ENCODE measurements around the gene LGALS16.
"Not testable (repeated sequence)": the region's sequence is repeated elsewhere in the genome, so short reads cannot be mapped to it uniquely, and the experiment has no call there.

The LGALS16 gene

DNA sequence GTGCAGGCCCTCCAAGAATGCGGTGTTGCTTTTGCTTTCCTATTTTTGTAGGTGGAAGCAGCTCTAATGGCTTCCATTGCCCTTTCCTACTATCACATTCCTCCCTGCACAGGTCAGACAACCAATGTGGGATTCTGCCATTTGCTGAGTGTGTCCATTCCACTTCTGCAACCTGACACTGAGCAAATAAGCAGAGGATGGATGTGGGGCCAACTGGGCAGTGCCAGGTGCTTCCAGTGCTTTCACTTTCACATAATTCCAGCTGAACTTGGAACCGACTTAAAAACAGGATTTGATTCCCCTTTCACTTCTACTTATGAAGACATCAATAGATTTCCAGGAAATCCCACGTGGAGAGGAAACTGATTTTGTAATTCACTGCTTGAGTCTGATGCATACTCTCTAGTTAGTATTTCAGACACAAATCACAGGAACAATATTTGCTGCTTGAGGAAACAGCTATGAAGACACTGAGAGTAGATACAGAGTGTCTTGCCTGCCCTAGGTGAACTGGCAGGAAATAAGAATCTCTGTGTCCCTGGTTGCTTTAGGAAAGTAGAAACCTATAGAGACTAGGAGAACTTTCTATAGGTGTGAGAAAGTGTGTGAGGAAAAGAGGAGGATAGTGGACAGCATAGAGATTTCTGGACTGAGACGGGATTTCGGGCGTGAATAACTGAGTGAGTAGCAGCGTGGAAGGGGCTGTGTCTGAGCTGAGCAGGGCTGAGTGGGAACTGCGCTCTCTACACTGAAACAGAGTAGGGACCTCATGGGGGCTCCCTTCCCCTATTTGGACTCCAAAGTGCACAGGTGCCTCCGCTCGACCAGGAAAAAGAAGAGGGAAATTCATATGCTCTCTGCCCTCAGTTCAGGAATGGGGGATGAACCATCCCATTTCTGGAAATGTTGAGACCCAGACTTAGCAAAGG lies 22.5 kb downstream of the LGALS16 start:
- Histone ChIP-seq H3K9me3 (ENCODE audit: insufficient read depth, low read depth, low read length) (no peaks in the 10 kb centered on the region), H3K9ac (ENCODE audit: low read depth, low read length) (no peak overlapping the region), H3K27ac (ENCODE audit: low read depth, low read length) (no peak overlapping the region), H3K27me3 (ENCODE audit: insufficient read depth, low read length) (no peaks in the 10 kb centered on the region), H3K4me3 (ENCODE audit: low read length) (no peak overlapping the region), H3K4me1 (ENCODE audit: insufficient read depth, low read length) (no peaks in the 10 kb centered on the region), H3K36me3 (ENCODE audit: insufficient read depth, low read length) (no peaks in the 10 kb centered on the region)
- 74% methylated on average over 10 of the region's 10 CpGs for WGBS

DNA sequence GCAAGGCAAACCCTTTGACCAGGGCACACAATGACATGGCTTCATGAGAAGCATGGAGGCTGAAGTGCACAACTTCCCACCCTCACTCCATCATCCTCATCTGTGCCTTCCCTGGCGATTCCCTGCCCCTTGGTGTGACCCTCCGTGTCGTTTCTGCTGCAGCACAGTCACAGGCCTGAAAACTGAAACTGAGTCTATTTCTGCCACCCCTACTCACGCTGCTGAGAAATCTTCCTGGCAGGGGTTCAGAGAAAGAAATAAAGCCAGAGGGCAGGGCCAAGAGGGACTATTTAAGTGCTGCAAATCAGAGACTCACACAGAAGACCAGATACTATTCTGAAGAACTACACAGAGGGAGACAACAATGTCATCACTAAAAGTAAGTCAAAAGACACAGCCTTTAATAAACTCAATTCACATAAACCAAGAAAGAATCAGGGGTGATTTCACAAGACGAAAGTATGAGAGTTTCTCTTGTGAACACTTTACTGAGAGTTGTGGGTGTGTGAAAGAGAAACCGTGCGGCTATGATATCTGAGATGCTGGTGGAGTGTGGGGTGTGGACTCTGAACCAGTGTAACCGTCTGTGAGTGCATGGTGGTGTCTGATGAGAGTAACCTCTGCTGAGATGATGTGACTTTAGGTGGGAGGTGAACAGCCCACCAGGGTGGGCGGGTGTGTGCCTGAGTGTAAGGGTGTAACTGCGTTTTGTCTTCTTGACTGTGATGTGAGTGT lies 23.5 kb downstream of the LGALS16 start:
- Histone ChIP-seq H3K36me3 (ENCODE audit: insufficient read depth, low read length) (no peaks in the 10 kb centered on the region), H3K9ac (ENCODE audit: low read depth, low read length) (no peak overlapping the region), H3K4me1 (ENCODE audit: insufficient read depth, low read length) (no peaks in the 10 kb centered on the region), H3K27me3 (ENCODE audit: insufficient read depth, low read length) (no peaks in the 10 kb centered on the region), H3K4me3 (ENCODE audit: low read length) (no peak overlapping the region), H3K9me3 (ENCODE audit: insufficient read depth, low read depth, low read length) (no peaks in the 10 kb centered on the region), H3K27ac (ENCODE audit: low read depth, low read length) (no peak overlapping the region)
- 78% methylated on average over 10 of the region's 10 CpGs for WGBS

DNA sequence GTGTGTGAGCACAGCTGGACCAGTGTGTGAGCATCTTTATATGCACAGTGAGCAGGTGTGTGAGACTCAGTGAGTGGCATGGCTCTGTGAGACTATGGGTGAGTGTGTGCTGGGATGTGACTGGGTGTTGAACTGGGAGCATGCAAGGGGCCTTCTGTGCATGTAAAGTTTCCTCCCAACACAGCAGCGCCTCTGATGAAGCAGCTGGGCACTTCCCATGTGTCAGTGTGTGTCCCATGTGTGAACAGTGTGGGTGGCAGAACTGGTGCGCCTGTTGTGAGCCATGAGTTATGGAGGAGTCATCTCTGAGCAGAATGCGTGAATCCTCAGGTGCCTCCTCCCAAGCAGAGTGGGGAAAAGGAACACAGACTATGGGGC lies 24.1 kb downstream of the LGALS16 start:
- H3K27me3 ChIP-seq (ENCODE audit: insufficient read depth, low read length), result no peaks in the 10 kb centered on the region
- no peaks in the 10 kb centered on the region for H3K4me1 ChIP-seq (ENCODE audit: insufficient read depth, low read length)
- H3K9me3 ChIP-seq (ENCODE audit: insufficient read depth, low read depth, low read length), result no peaks in the 10 kb centered on the region
- H3K27ac ChIP-seq (ENCODE audit: low read depth, low read length), result no peak overlapping the region
- 93% methylated on average over 3 of the region's 3 CpGs for WGBS
- no peak overlapping the region for H3K4me3 ChIP-seq (ENCODE audit: low read length)
- no peaks in the 10 kb centered on the region for H3K36me3 ChIP-seq (ENCODE audit: insufficient read depth, low read length)
- no peak overlapping the region for H3K9ac ChIP-seq (ENCODE audit: low read depth, low read length)

DNA sequence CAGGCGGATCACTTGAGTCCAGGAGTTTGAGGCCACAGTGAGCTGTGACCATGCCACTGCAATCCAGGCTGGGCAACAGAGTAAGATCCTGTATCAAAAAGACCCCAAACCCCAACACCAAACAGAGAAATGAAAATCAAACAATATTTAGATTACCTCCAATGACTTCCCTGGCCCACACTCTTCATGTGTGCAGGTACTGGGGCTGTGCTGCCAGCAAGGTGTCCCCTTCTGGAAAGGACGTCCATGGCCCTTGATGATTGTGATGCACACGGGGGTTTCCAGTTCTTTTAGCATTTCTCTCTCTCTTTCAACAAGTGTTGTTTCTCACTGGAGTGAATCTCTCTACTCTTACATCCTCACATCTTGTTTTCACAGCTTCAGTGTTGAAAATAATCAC lies 24.9 kb downstream of the LGALS16 start:
- no peaks in the 10 kb centered on the region for H3K27me3 ChIP-seq (ENCODE audit: insufficient read depth, low read length)
- H3K36me3 ChIP-seq (ENCODE audit: insufficient read depth, low read length), result no peaks in the 10 kb centered on the region
- H3K9ac ChIP-seq (ENCODE audit: low read depth, low read length), result no peak overlapping the region
- no peak overlapping the region for H3K4me3 ChIP-seq (ENCODE audit: low read length)
- 80% methylated on average over 3 of the region's 3 CpGs for WGBS
- no peak overlapping the region for H3K27ac ChIP-seq (ENCODE audit: low read depth, low read length)
- H3K4me1 ChIP-seq (ENCODE audit: insufficient read depth, low read length), result no peaks in the 10 kb centered on the region
- H3K9me3 ChIP-seq (ENCODE audit: insufficient read depth, low read depth, low read length), result no peaks in the 10 kb centered on the region

DNA sequence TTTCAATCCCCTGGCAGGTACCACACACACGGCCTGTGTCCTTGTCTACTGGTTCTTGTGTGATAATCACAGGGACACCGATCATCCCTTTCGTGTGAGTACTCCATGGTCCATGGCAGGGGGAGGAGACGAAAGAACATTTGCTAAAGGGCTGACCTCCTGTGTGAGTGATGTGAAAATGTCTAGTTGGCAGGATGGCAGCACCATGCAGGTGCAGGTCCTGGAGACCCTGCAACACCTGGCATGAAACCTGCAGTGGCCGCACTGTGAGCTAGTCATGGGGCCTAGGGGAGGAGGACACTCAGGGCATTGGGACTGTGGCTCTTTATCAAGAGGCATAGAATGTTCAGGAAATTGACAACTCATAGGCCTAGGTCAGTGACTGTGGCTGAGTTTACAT lies 25.7 kb downstream of the LGALS16 start:
- Histone ChIP-seq H3K9me3 (ENCODE audit: insufficient read depth, low read depth, low read length) (no peaks in the 10 kb centered on the region), H3K36me3 (ENCODE audit: insufficient read depth, low read length) (no peaks in the 10 kb centered on the region), H3K9ac (ENCODE audit: low read depth, low read length) (no peak overlapping the region), H3K4me3 (ENCODE audit: low read length) (no peak overlapping the region), H3K4me1 (ENCODE audit: insufficient read depth, low read length) (no peaks in the 10 kb centered on the region), H3K27me3 (ENCODE audit: insufficient read depth, low read length) (no peaks in the 10 kb centered on the region), H3K27ac (ENCODE audit: low read depth, low read length) (no peak overlapping the region)
- 94% methylated on average over 5 of the region's 5 CpGs for WGBS

DNA sequence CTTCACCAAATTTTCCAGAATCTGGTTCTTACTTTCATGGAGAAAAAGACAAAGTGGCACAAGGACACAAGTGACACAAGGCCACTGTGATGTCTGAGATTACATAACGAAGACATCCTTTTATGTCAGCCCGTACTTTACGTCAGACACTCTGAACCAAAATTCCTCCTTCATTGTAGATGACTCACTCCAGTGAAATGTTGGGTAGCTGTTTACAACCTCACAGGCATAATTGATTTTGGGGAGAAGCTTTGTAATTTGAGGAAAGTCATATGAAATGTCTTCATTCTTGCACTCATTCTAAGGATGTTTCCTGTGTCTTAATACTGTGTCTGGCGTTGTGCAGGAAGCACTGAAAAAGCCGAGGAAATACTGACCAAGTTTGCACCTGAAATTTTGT lies 28.6 kb downstream of the LGALS16 start:
- Histone ChIP-seq H3K4me1 (ENCODE audit: insufficient read depth, low read length) (no peaks in the 10 kb centered on the region), H3K9ac (ENCODE audit: low read depth, low read length) (no peak overlapping the region), H3K9me3 (ENCODE audit: insufficient read depth, low read depth, low read length) (no peaks in the 10 kb centered on the region), H3K36me3 (ENCODE audit: insufficient read depth, low read length) (no peaks in the 10 kb centered on the region), H3K27ac (ENCODE audit: low read depth, low read length) (no peak overlapping the region), H3K4me3 (ENCODE audit: low read length) (no peak overlapping the region), H3K27me3 (ENCODE audit: insufficient read depth, low read length) (no peaks in the 10 kb centered on the region)
- 90% methylated on average over 5 of the region's 5 CpGs for WGBS

DNA sequence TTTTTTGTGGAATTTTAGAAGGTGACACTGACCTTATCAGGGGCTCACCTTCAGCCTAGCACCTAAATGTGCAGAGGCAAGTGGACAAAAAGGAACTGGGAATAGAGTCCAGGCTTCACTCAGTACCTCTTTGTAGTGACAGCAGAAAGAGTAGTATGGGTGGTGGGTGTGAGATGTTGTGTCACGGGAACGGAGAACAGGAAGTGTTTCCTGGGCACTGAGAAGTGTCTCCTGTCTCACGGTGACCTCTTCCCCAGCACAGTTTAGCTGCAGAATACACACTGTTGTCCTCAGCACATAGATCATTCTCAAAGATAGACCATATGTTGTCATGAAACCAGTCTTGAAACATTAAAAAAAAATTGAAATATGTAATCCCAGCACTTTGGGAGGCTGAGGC lies 31.0 kb downstream of the LGALS16 start:
- H3K4me1 ChIP-seq (ENCODE audit: insufficient read depth, low read length), result no peaks in the 10 kb centered on the region
- H3K4me3 ChIP-seq (ENCODE audit: low read length), result no peak overlapping the region
- H3K27me3 ChIP-seq (ENCODE audit: insufficient read depth, low read length), result no peaks in the 10 kb centered on the region
- H3K27ac ChIP-seq (ENCODE audit: low read depth, low read length), result no peak overlapping the region
- no peak overlapping the region for H3K9ac ChIP-seq (ENCODE audit: low read depth, low read length)
- no peaks in the 10 kb centered on the region for H3K9me3 ChIP-seq (ENCODE audit: insufficient read depth, low read depth, low read length)
- 98% methylated on average over 3 of the region's 3 CpGs for WGBS
- H3K36me3 ChIP-seq (ENCODE audit: insufficient read depth, low read length), result no peaks in the 10 kb centered on the region

DNA sequence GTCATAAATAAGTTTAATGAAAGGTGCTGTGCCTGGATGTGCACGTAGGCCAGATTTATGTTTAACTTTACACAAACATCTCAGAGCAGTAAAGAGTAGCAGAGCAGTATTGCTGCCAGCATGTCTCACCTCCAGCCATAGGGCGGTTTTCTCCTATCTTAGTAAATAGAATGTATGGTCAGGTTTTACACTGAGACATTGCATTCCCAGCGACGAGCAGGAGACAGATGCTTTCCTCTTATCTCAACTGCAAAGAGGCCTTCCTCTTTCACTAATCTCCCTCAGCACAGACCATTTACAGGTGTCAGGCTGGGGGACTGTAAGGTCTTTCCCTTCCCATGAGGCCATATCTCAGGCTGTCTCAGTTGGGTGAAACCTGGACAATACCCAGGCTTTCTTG lies 32.9 kb downstream of the LGALS16 start:
- H3K9ac ChIP-seq (ENCODE audit: low read depth, low read length); H3K9me3 ChIP-seq (ENCODE audit: insufficient read depth, low read depth, low read length); H3K27me3 ChIP-seq (ENCODE audit: insufficient read depth, low read length); H3K36me3 ChIP-seq (ENCODE audit: insufficient read depth, low read length); H3K4me1 ChIP-seq (ENCODE audit: insufficient read depth, low read length); H3K4me3 ChIP-seq (ENCODE audit: low read length); H3K27ac ChIP-seq (ENCODE audit: low read depth, low read length): not testable (repeated sequence)
- WGBS, result 85% methylated on average over 4 of the region's 4 CpGs

DNA sequence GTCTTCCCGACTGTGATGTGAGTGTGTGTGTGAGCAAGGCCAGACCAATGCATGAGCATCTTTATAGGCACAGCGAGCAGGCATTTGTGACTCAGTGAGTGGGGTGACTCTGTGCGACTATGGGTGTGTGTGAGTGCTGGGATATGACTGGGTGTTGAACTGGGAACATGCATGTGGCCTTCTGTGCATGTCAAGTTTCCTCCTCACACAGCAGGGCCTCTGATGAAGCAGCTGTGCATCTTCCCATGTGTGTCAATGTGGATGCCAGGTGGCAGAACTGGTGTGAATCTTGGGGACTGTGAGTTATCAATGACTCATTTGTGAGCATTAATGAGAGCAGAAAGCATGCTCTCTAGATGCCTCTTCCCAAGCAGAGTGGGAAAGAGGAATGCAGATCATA lies 36.5 kb downstream of the LGALS16 start:
- Histone ChIP-seq H3K27me3 (ENCODE audit: insufficient read depth, low read length) (no peaks in the 10 kb centered on the region), H3K4me1 (ENCODE audit: insufficient read depth, low read length) (no peaks in the 10 kb centered on the region)

DNA sequence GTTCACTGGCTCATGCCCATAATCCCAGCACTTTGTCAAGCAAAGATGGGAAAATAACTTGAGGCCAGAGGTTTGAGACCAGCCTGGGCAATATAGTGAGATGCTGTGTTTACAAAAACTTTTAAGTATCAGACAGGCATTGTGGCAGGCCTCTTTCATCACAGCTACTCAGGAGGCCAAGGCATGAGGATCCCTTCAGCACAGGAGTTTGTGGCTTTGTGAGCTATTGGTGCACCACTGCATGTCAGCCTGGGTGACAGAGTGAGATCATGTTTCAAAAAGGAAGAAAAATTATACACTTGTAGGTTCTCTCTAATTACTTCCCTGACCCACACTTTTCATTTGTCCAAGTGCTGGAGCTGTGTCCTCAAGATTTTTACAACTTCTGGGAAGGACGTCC lies 37.1 kb downstream of the LGALS16 start:
- Histone ChIP-seq H3K27me3 (ENCODE audit: insufficient read depth, low read length) (no peaks in the 10 kb centered on the region), H3K27ac (ENCODE audit: low read depth, low read length) (no peak overlapping the region), H3K36me3 (ENCODE audit: insufficient read depth, low read length) (no peaks in the 10 kb centered on the region), H3K9ac (ENCODE audit: low read depth, low read length) (no peak overlapping the region), H3K4me1 (ENCODE audit: insufficient read depth, low read length) (no peaks in the 10 kb centered on the region), H3K4me3 (ENCODE audit: low read length) (no peak overlapping the region), H3K9me3 (ENCODE audit: insufficient read depth, low read depth, low read length) (no peaks in the 10 kb centered on the region)
- 86% methylated on average over 1 of the region's 1 CpG for WGBS

More for the DNA sequence above, 36.5 kb downstream of the LGALS16 start:
- no peaks in the 10 kb centered on the region for H3K9me3 ChIP-seq (ENCODE audit: insufficient read depth, low read depth, low read length)
- H3K4me3 ChIP-seq (ENCODE audit: low read length), result no peak overlapping the region
- H3K27ac ChIP-seq (ENCODE audit: low read depth, low read length), result no peak overlapping the region
- 83% methylated on average over 3 of the region's 3 CpGs for WGBS
- no peak overlapping the region for H3K9ac ChIP-seq (ENCODE audit: low read depth, low read length)
- no peaks in the 10 kb centered on the region for H3K36me3 ChIP-seq (ENCODE audit: insufficient read depth, low read length)

DNA sequence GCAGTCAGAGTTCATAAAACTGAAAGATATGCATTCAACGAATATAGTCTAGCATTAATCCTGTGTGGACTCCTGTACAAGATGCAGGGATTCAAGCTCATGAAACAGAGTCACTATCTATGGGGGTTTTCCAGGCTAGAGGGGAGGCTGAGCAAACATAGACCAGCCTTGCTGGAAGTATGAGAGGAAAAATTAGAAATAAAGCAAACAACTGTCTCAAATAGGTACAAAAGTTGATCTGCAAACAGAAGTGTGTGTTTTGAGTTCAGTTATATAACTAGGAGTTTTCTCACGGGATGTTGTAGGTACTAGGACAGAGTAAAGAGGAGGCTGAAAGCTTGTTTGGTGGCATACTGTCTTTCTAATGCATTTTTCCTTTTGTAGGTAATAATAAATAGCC lies 40.0 kb downstream of the LGALS16 start:
- Histone ChIP-seq H3K36me3 (ENCODE audit: insufficient read depth, low read length) (no peaks in the 10 kb centered on the region), H3K4me1 (ENCODE audit: insufficient read depth, low read length) (no peaks in the 10 kb centered on the region), H3K27ac (ENCODE audit: low read depth, low read length) (no peak overlapping the region), H3K9ac (ENCODE audit: low read depth, low read length) (no peak overlapping the region), H3K9me3 (ENCODE audit: insufficient read depth, low read depth, low read length) (no peaks in the 10 kb centered on the region), H3K4me3 (ENCODE audit: low read length) (no peak overlapping the region), H3K27me3 (ENCODE audit: insufficient read depth, low read length) (no peaks in the 10 kb centered on the region)
- WGBS, result 87% methylated on average over 2 of the region's 2 CpGs
